A549 (cell line): ENCODE measurements around the gene FAT1.

ENCODE experiments used
- BCL3 ChIP-seq: fragments of >200 bp; sonication (Bioruptor Twin); formaldehyde crosslinking; IDR thresholded peaks from 3 replicates; pipeline ENCODE4 v1.6.1; 2016
- CEBPB ChIP-seq, 2 experiments: fragments of >200 bp in 1 of 2; sonication (Bioruptor Twin) in 1 of 2; formaldehyde crosslinking in 1 of 2; IDR thresholded peaks; 2 replicates each; pipeline ENCODE4 v1.6.1; 2012 to 2016
- CHD2 ChIP-seq: fragments of 150-350 bp; IDR thresholded peaks from 2 replicates; pipeline ENCODE4 v1.6.1; 2014; ENCODE audit warnings: low read length; ENCODE audit not compliant: partially characterized antibody
- CTCF ChIP-seq: fragments of >200 bp; sonication (Bioruptor Twin); formaldehyde crosslinking; IDR thresholded peaks from 3 replicates; pipeline ENCODE4 v1.5.1; 2016
- KDM5A ChIP-seq: fragments of 200-600 bp; sonication (generic); IDR thresholded peaks from 2 replicates; pipeline ENCODE4 v1.6.1; 2016; ENCODE audit warnings: antibody characterized with exemption, mild to moderate bottlenecking
- MYC ChIP-seq: IDR thresholded peaks from 2 replicates; pipeline ENCODE4 v1.6.1; 2012; ENCODE audit warnings: mild to moderate bottlenecking, inconsistent platforms, low read length, improper control_type of control experiment, borderline replicate concordance
- POLR2A ChIP-seq: IDR thresholded peaks from 2 replicates; pipeline ENCODE4 v1.6.1; 2012; ENCODE audit warnings: mild to moderate bottlenecking, low read length
- RFX5 ChIP-seq: fragments of 450-650 bp; IDR thresholded peaks from 2 replicates; pipeline ENCODE4 v1.7.1; 2014; ENCODE audit warnings: antibody characterized with exemption, mild to moderate bottlenecking, moderate library complexity
- TF ChIP-seq, protein P1 (sequence below): IDR thresholded peaks from 2 replicates; pipeline ENCODE4 v1.6.1; 2012
- TF ChIP-seq, protein P2 (sequence below): IDR thresholded peaks from 2 replicates; pipeline ENCODE4 v1.6.1; 2012; ENCODE audit warnings: low read depth, borderline replicate concordance

DNA sequence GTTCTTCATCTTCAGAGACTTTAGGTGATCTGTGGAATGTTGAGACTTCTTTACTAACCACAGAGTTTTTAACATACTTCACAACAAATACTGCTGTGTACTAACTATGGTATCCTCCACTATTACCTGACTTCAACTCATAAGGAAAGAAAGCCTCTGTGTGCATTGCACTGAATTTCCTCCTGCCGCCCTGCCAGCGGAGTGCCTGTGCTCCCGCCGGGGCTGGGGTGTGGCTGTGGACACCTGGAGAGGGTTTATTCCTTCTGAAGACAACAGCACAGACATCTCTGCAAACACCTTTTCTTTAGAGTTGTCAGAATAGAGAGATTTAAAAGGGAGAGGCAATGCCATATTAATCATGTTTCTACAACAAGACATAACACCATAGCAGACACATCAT, 63.3 kb downstream of the FAT1 start:
- TF ChIP-seq CHD2 (no peak), POLR2A (no peak), CTCF (no peak), RFX5 (no peak), KDM5A (no peak), CEBPB (IDR thresholded peaks at IDR 0.05) (no peak), MYC (no peak), BCL3 (no peak)
- TF ChIP-seq, protein P1, sequence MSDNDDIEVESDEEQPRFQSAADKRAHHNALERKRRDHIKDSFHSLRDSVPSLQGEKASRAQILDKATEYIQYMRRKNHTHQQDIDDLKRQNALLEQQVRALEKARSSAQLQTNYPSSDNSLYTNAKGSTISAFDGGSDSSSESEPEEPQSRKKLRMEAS = no peak
- TF ChIP-seq, protein P2, sequence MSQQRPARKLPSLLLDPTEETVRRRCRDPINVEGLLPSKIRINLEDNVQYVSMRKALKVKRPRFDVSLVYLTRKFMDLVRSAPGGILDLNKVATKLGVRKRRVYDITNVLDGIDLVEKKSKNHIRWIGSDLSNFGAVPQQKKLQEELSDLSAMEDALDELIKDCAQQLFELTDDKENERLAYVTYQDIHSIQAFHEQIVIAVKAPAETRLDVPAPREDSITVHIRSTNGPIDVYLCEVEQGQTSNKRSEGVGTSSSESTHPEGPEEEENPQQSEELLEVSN = no peak
